Activated CD4-positive, alpha-beta T cell treated with anti-CD3 and anti-CD28 coated beads for 36 hours (primary cell): ENCODE results near the gene MYO1E. TPM values are rescaled to one million over a fixed set of nuclear protein-coding genes. Genes with fewer than 3 reads are reported as not detected.

ENCODE experiments used
- ATAC-seq: fragments of 200-7000 bp; cut with Tn5 transposase; one replicate; pipeline ENCODE4 v1.10.0; 2021; ENCODE audit warnings: mild to moderate bottlenecking, moderate library complexity
- CTCF ChIA-PET: fragments of 350-600 bp; sonication (Branson Sonifier 250); formaldehyde crosslinking; loops from one replicate; lab custom pipeline; 2021; ENCODE audit warnings: antibody characterized with exemption; lab: Charles Lee
- POLR2A ChIA-PET: fragments of 350-600 bp; sonication (Branson Sonifier 250); formaldehyde crosslinking; loops from one replicate; lab custom pipeline; 2021; ENCODE audit warnings: antibody characterized with exemption, inconsistent platforms; lab: Charles Lee
- DNase-seq: peaks from one replicate; pipeline ENCODE4 v3.0.0-alpha.2; 2020
- H3K27ac Mint-ChIP-seq: one replicate; pipeline ENCODE4 v1.8.0; 2021; ENCODE audit warnings: mixed read lengths
- H3K27me3 Mint-ChIP-seq: one replicate; pipeline ENCODE4 v1.8.0; 2021; ENCODE audit warnings: mixed read lengths
- H3K36me3 Mint-ChIP-seq: one replicate; pipeline ENCODE4 v1.8.0; 2021; ENCODE audit warnings: low read depth, mixed read lengths
- H3K4me1 Mint-ChIP-seq: one replicate; pipeline ENCODE4 v1.8.0; 2021; ENCODE audit warnings: mixed read lengths
- H3K4me3 Mint-ChIP-seq: one replicate; pipeline ENCODE4 v1.8.0; 2021; ENCODE audit warnings: mild to moderate bottlenecking, moderate library complexity, mixed read lengths
- H3K9me3 Mint-ChIP-seq: one replicate; pipeline ENCODE4 v1.8.0; 2021; ENCODE audit warnings: low read depth, mixed read lengths
- intact Hi-C, 2 experiments: fragments of 100-400 bp; cut with DNase I in 1 of 2; cut with micrococcal nuclease in 1 of 2; formaldehyde crosslinking; loops; one replicate each; pipeline versions ENCODE4 v1.14.2 to v1.15.1; 2022 to 2024; cut with DNase I, micrococcal nuclease
- total RNA-seq, 2 experiments: library from RNA; stranded (reverse); gene quantifications; one replicate each; pipeline ENCODE4 v1.2.3, GENCODE V29; 2021

Gene MYO1E
- total RNA-seq, 2 experiments from 2014 or later, result 8.0 to 12.6 TPM

DNA sequence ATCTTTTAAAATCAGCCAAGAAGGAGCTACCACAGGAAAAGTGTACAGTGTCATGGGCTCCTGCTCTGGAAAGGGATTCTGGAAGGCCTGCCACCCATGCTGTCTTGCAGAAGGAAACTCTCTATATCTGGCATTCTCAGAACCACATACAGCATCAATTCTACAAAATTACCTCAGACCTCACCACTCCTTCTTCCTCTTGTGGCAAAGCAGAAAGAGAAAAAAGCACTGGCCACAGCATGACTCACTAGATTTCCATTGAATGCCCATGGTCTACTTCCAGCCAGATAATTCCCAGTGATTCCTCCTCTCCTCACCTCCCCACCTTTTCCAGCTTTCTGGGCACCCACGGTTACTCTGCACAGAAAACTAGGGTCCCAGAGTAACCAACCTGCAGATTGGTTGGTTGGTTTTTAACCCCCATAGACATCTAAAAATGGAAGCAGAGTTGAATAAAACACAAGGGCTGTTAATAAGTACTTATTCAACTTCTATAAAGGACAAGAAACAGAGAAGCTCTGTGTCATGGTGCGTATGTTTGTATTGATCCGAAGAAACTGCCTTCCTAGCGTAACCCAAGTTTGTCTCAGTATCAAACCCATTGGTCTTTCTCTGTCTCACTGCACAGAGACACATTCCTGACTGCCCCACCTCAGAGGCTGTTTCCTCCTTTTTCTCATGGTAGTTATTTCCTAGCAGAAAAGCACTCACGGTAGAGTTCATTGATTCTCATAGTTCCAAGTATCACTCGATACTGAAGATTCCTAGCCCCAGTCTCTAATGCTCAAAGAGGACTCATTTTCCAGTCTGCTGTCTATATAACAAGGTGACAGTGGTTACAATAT lies 98.3 kb downstream of the MYO1E start:
- intact Hi-C loops, result no loop called here
- no peak for DNase-seq
- no peak for ATAC-seq
- Mint-ChIP-seq H3K27ac (no peak overlapping the region), H3K4me3 (no peak overlapping the region), H3K9me3 (no peaks in the 10 kb centered on the region), H3K27me3 (peaks cover 2% of the 10 kb centered on the region), H3K4me1 (peaks cover 3% of the 10 kb centered on the region), H3K36me3 (no peaks in the 10 kb centered on the region)
- ChIA-PET POLR2A (no interaction called here), CTCF (interaction anchor here (0.7 kb wide), 1 partner anchor 9 kb away, joined by 4 read pairs; no protein-coding TSS in a partner anchor)

DNA sequence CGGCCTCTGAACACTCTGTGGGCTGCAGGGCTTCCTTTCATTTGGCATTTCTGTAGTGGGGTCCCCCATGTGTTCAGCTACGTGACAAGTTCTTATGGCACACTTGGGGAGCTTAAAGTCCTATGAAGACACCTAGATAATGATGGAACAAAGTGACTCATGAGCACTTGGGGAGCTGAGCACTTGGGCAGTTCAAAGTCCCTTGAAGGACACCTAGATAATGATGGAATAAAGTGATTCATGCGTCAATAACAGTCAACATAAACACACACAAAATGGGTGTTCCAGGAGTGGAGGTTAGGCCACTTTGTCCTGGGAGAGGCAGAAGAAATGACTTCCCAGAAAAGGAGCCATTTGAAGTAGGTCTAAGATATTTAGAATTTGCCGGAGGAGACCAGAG lies 99.4 kb downstream of the MYO1E start:
- H3K4me1 Mint-ChIP-seq, result peaks cover 3% of the 10 kb centered on the region

DNA sequence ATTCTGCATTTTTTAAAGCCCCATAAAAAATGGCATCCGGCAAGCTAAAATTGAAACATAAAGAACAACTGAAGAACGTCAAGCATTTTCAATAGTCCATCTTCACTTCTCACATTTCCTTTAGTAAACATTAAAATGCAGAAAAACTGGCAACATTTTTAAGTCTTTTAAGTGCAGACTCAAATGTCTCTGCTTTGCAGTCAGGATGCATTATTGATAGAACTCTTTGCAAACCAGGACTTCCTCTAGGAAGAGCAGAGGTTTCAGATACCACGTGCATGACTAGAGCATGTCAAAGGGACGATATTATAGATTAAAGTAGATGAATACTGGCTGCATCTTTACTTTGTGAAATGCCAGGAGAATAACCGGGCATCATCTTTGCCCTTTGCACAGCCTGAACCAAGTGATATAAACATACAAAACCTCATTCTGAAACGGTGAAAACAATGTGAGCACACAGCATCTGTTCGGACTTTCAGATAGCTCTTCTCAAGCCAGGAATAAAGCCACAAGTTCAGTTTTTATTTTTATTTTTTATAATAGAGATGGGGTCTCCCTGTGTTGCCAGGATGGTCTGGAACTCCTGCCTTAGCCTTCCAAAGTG lies 101.0 kb downstream of the MYO1E start:
- intact Hi-C loops, result no loop called here

More for the DNA sequence above, 99.4 kb downstream of the MYO1E start:
- no peaks in the 10 kb centered on the region for H3K9me3 Mint-ChIP-seq
- CTCF ChIA-PET, result interaction anchor here (0.7 kb wide), 1 partner anchor 8 kb away, joined by 4 read pairs; no protein-coding TSS in a partner anchor
- intact Hi-C loops, result no loop called here
- H3K27ac Mint-ChIP-seq, result no peak overlapping the region
- no peaks in the 10 kb centered on the region for H3K36me3 Mint-ChIP-seq
- POLR2A ChIA-PET, result no interaction called here
- ATAC-seq (no peak), DNase-seq (no peak)
- H3K27me3 Mint-ChIP-seq, result peaks cover 2% of the 10 kb centered on the region
- no peak overlapping the region for H3K4me3 Mint-ChIP-seq

DNA sequence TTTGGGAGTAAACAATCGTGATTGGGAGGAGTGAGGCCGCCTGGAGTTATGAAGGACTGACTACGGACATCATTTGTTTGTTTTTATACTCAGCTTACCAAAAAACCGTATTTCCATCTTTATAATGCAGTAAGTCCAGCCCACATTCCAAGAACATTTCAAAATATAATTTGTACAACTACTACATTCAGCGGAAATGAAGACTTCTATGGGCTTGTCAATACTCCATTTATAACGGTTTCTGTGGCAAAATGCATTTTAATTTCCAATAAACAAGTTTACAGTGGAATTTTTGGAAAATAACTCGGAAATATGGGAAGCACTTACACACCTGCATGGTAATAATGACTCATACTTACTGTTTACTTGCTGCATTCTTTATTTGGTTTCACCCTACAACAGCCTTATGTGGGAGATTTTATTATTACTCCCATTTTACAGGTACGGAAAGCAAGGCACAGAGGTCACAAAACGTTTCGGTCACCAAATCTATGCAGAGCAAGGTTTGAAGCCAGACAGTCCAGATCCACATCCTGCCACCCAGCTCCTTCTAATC lies 103.7 kb downstream of the MYO1E start:
- Mint-ChIP-seq H3K27me3 (peaks cover 2% of the 10 kb centered on the region), H3K9me3 (no peaks in the 10 kb centered on the region), H3K27ac (no peak overlapping the region), H3K36me3 (no peaks in the 10 kb centered on the region), H3K4me1 (no peaks in the 10 kb centered on the region), H3K4me3 (no peak overlapping the region)
- POLR2A ChIA-PET, result no interaction called here
- CTCF ChIA-PET, result interaction anchor here (0.8 to 1.9 kb wide), 2 partner anchors 8 to 40 kb away, joined by 3 to 4 read pairs; no protein-coding TSS in a partner anchor
- DNase-seq (no peak), ATAC-seq (no peak)
- intact Hi-C loops, result no loop called here

More for the DNA sequence above, 101.0 kb downstream of the MYO1E start:
- DNase-seq (no peak), ATAC-seq (no peak)
- H3K36me3 Mint-ChIP-seq, result no peaks in the 10 kb centered on the region
- POLR2A ChIA-PET, result no interaction called here
- H3K4me1 Mint-ChIP-seq, result peaks cover 3% of the 10 kb centered on the region
- CTCF ChIA-PET, result no interaction called here
- H3K27me3 Mint-ChIP-seq, result peaks cover 2% of the 10 kb centered on the region
- H3K9me3 Mint-ChIP-seq, result no peaks in the 10 kb centered on the region
- H3K27ac Mint-ChIP-seq, result no peak overlapping the region
- H3K4me3 Mint-ChIP-seq, result no peak overlapping the region

DNA sequence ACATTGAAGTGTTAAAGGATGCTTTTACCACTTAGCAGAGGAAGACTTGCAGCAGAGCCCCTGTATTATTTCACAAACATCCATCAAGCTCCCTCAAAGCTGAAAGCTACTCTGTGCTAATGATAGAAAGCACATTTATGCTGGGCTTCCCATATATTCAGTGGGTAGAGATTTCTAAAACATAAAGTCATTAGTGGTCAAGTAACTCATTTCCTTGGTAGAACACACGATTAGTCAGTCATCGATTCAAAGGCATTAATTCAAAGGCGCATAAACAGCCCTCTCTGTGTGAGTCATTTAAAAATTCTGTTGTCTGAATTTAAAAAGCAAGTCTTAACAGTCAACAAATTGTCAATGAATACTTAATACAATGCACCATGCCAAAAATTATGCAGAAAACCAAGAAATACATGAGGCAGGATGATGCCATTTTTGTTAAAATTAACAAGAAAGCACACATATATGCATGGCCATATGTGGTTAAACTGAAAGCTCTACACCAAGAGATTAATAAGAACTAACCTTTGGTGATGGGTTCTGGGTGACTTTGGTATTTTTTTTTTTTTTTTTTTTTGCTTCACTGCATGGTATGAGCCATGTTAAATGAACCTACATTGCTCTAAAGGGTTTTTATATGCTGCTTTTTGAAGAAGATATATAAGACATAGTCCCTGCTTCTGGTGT lies 104.4 kb downstream of the MYO1E start:
- Mint-ChIP-seq H3K4me1 (no peaks in the 10 kb centered on the region), H3K9me3 (no peaks in the 10 kb centered on the region), H3K4me3 (no peak overlapping the region), H3K27ac (no peak overlapping the region), H3K27me3 (peaks cover under 1% of the 10 kb centered on the region), H3K36me3 (no peaks in the 10 kb centered on the region)
- DNase-seq (no peak), ATAC-seq (no peak)
- ChIA-PET POLR2A (no interaction called here), CTCF (no interaction called here)
- intact Hi-C loops, result no loop called here

DNA sequence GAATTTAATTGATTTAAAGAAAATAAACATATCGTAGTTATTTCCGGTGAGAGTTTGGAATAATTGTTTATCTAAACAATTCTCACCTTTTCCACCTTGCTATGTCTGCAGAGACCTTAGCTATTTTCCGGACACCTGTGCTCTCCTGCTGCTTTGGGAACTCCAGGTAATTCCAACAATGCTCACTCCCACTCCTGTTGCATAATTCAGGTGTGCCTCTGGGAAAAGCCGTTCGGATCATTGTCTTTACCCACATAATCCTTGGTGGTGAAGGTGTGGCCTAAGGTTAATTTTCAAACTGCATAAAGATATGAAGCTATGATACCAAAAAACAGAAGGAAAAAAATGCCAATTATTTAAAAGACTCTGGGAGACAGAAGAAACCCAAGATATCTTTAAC lies 106.6 kb downstream of the MYO1E start:
- Mint-ChIP-seq H3K36me3 (no peaks in the 10 kb centered on the region), H3K4me3 (no peak overlapping the region), H3K4me1 (no peaks in the 10 kb centered on the region), H3K9me3 (no peaks in the 10 kb centered on the region), H3K27ac (no peak overlapping the region), H3K27me3 (no peaks in the 10 kb centered on the region)
- ATAC-seq, result no peak
- ChIA-PET POLR2A (interaction anchor here (0.7 kb wide), 1 partner anchor 123 kb away, joined by 3 read pairs; no protein-coding TSS in a partner anchor), CTCF (interaction anchor here (1.2 to 1.7 kb wide), 2 partner anchors 18 to 534 kb away, joined by 3 read pairs; no protein-coding TSS in a partner anchor)
- DNase-seq, result no peak
- intact Hi-C loops, result no loop called here

DNA sequence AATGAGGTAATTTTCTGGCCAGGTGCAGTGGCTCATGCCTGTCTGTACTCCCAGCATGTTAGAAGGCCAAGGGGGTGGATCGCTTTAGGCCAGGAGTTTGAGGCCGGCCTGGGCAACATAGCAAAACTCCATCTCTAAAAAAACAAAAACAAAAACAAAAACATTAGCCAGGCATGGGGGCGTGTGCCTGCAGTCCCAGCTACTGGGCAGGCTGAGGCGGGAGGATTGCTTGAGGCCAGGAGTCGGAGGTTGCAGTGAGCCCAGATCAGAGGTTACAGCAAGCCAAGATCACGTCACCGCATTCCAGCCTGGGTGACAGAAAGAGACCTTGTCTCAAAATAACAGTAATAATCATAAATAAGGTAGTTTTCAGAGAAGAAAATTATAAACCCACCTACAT lies 110.4 kb downstream of the MYO1E start:
- intact Hi-C loops, result no loop called here
- ChIA-PET POLR2A (no interaction called here), CTCF (no interaction called here)
- no peaks in the 10 kb centered on the region for H3K36me3 Mint-ChIP-seq
- H3K4me3 Mint-ChIP-seq, result no peak overlapping the region
- no peaks in the 10 kb centered on the region for H3K27me3 Mint-ChIP-seq
- H3K4me1 Mint-ChIP-seq, result peaks cover 4% of the 10 kb centered on the region
- H3K27ac Mint-ChIP-seq, result no peak overlapping the region
- no peaks in the 10 kb centered on the region for H3K9me3 Mint-ChIP-seq
- DNase-seq (no peak), ATAC-seq (no peak)

DNA sequence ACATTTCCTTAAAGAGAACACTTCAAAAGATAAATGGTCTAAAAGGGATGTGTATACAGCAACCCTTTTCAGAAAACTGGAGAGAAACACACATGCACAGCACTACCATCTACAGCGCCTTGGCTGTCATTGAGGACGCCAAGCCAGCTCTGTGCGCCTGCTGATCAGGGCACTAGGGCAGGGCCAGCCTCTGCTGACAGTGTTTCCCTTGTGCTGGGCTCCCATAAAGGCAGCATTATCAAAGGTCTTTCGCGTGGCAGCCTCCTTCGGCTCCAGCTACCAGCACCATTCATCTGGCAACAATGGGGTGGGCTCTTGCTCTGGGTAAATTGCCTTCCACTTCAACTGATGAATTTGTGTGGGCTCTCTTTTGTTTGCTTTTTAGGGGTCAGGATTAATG lies 112.6 kb downstream of the MYO1E start:
- ATAC-seq, result no peak
- H3K36me3 Mint-ChIP-seq, result no peaks in the 10 kb centered on the region
- peaks cover 15% of the 10 kb centered on the region for H3K4me1 Mint-ChIP-seq
- POLR2A ChIA-PET, result no interaction called here
- no peaks in the 10 kb centered on the region for H3K27me3 Mint-ChIP-seq
- H3K4me3 Mint-ChIP-seq, result no peak overlapping the region
- CTCF ChIA-PET, result interaction anchor here (0.6 kb wide), 1 partner anchor 9 kb away, joined by 3 read pairs; no protein-coding TSS in a partner anchor
- no peak overlapping the region for H3K27ac Mint-ChIP-seq
- intact Hi-C loops, result no loop called here
- DNase-seq, result no peak
- no peaks in the 10 kb centered on the region for H3K9me3 Mint-ChIP-seq

DNA sequence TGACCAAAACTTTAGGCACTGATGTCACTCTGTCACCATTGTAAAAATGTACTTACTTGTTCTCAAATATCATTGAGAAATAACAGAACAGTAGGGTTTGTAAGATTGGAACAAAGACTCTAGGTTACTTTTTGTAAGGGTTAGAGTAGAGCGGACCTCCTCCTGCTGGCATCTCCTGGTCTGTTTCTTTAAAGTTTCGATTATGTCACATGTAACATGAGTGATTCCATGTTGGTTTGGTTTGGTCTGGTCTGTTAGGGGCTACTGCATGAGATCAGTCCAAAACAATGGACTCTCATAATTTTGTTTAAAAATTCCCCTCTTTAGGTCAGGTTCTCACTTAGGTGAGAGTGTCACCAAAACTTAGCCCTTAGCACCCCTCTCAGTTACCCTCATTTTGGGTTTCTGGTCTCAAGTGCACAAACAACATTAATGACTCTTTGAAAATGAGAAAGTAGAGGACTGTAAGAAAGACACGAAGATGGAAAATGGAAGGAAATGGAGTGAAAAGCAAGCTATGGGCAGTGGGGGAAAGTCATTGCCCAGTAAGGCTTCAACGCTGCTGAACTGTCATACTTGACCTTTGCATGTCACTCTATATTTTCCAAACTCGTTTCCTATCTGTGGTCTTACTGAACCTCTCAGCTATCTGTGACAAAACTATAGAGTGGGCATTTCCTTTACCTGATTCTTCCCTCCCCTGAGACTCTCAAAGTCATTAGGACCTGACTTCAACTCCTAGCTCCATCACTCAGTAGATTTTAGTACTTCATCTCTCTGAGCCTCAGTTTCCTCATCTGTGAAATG lies 113.3 kb downstream of the MYO1E start:
- Mint-ChIP-seq H3K9me3 (no peaks in the 10 kb centered on the region), H3K27ac (no peak overlapping the region), H3K4me3 (no peak overlapping the region), H3K27me3 (peaks cover under 1% of the 10 kb centered on the region), H3K36me3 (no peaks in the 10 kb centered on the region), H3K4me1 (peaks cover 15% of the 10 kb centered on the region)
- peak; percentile 23 for ATAC-seq
- no peak for DNase-seq
- intact Hi-C loops, result loop anchor here in 1 of 2 experiments (5.0 kb wide), 1 partner anchor 38 kb away; no protein-coding TSS in a partner anchor
- CTCF ChIA-PET, result no interaction called here
- POLR2A ChIA-PET, result no interaction called here

DNA sequence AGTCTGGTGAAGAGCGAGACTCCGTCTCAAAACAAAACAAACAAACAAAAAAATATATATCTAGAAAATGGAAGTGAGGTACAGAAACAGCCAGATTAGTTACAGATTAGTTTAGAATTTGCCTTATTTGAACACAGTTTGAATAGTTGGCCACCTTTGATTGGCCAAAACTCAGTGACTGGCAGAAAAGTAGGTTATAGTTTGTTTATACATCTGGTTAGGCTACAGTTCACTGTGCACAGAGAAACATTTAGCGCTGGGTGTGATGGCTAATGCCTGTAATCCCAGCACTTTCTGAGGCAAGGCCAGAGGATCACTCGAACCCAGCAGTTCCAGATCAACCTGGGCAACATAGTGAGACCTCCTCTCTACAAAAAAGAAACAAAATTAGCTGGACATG lies 114.4 kb downstream of the MYO1E start:
- no peaks in the 10 kb centered on the region for H3K9me3 Mint-ChIP-seq
- intact Hi-C loops, result loop anchor here in 1 of 2 experiments (5.0 kb wide), 1 partner anchor 39 kb away; no protein-coding TSS in a partner anchor
- ChIA-PET CTCF (no interaction called here), POLR2A (no interaction called here)
- H3K4me3 Mint-ChIP-seq, result no peak overlapping the region
- no peaks in the 10 kb centered on the region for H3K36me3 Mint-ChIP-seq
- peaks cover 15% of the 10 kb centered on the region for H3K4me1 Mint-ChIP-seq
- H3K27ac Mint-ChIP-seq, result no peak overlapping the region
- ATAC-seq (no peak), DNase-seq (no peak)
- H3K27me3 Mint-ChIP-seq, result peaks cover 2% of the 10 kb centered on the region
